NCI-H2227 (cell line): Measurements from ENCODE around the gene MYO6.
A peak's percentile ranks its signal among the peaks of the same experiment; 100 is the strongest.
"Not testable (repeated sequence)": the region's sequence is repeated elsewhere in the genome, so short reads cannot be mapped to it uniquely, and the experiment has no call there.

Experiments
- DNase-seq: peaks from one replicate; lab custom pipeline; 2025; ENCODE audit not compliant: unreplicated experiment; lab: John Stamatoyannopoulos, UW

Gene MYO6

GRCh38 chr6:75880305-75880704 is 131.3 kb downstream of the MYO6 start:
- DNase-seq: no peak

GRCh38 chr6:75882734-75883133 is 133.7 kb downstream of the MYO6 start:
- DNase-seq: no peak

GRCh38 chr6:75884822-75885221 is 135.8 kb downstream of the MYO6 start:
- DNase-seq: no peak

- no peak for DNase-seq
Observed at GRCh38 chr6:75892384-75892783, 143.3 kb downstream of the MYO6 start.

- peak; percentile 77 for DNase-seq
Observed at GRCh38 chr6:75893058-75893775, 144.2 kb downstream of the MYO6 start.

GRCh38 chr6:75893776-75894152 is 144.7 kb downstream of the MYO6 start:
- DNase-seq: no peak

GRCh38 chr6:75896526-75896925 is 147.5 kb downstream of the MYO6 start:
- no peak for DNase-seq

- not testable (repeated sequence) for DNase-seq
Observed at GRCh38 chr6:75900216-75900615, 151.2 kb downstream of the MYO6 start.

GRCh38 chr6:75905129-75905528 is 156.1 kb downstream of the MYO6 start:
- DNase-seq: not testable (repeated sequence)

- no peak for DNase-seq
Observed at GRCh38 chr6:75906871-75907270, 157.8 kb downstream of the MYO6 start.

- no peak for DNase-seq
Observed at GRCh38 chr6:75907444-75907843, 158.4 kb downstream of the MYO6 start.

- no peak for DNase-seq
Observed at GRCh38 chr6:75913040-75913439, 164.0 kb downstream of the MYO6 start.

GRCh38 chr6:75922226-75922625 is 173.2 kb downstream of the MYO6 start:
- no peak for DNase-seq

GRCh38 chr6:75926293-75927168 is 177.5 kb downstream of the MYO6 start:
- no peak for DNase-seq

GRCh38 chr6:75931011-75931680 is 182.1 kb downstream of the MYO6 start:
- DNase-seq: no peak

- DNase-seq: no peak
Observed at GRCh38 chr6:75932067-75932466, 183.0 kb downstream of the MYO6 start.

GRCh38 chr6:75933387-75933975 is 184.4 kb downstream of the MYO6 start:
- DNase-seq: no peak

- DNase-seq: peak; percentile 79
Observed at GRCh38 chr6:75934643-75935472, 185.8 kb downstream of the MYO6 start.

GRCh38 chr6:75935473-75935793 is 186.4 kb downstream of the MYO6 start:
- no peak for DNase-seq

- no peak for DNase-seq
Observed at GRCh38 chr6:75936682-75937081, 187.6 kb downstream of the MYO6 start.

GRCh38 chr6:75937846-75938245 is 188.8 kb downstream of the MYO6 start:
- DNase-seq: no peak
